ENCODE measurements around the gene HELB. TPM values are rescaled to one million over a fixed set of nuclear protein-coding genes. Genes with fewer than 3 reads are reported as not detected.

Gene HELB
- polyA plus RNA-seq, 1 donor from 2014 or later = 1.8 TPM

GRCh38 chr12:66361703-66362102 lies 59.4 kb downstream of the HELB start:
- Histone ChIP-seq H2AFZ (ENCODE audit: low read depth, low read length) (no peak overlapping the region), H3K27ac (ENCODE audit: low read length) (no peak overlapping the region), H3K9ac (ENCODE audit: low read length) (no peak overlapping the region), H4K20me1 (ENCODE audit: insufficient read depth) (no peaks in the 10 kb centered on the region), H3K4me3 (ENCODE audit: low read length) (no peak overlapping the region), H3K79me2 (replicated peaks; ENCODE audit: insufficient read depth, low read length) (no peaks in the 10 kb centered on the region), H3K27me3 (ENCODE audit: insufficient read depth, low read depth, low read length) (no peaks in the 10 kb centered on the region), H3K9me3 (ENCODE audit: low read length) (no peaks in the 10 kb centered on the region), H3K36me3 (ENCODE audit: insufficient read depth, low read length) (no peaks in the 10 kb centered on the region), H3K9me2 (ENCODE audit: insufficient read depth, low read length) (no peaks in the 10 kb centered on the region), H3F3A (ENCODE audit: insufficient read depth, low read length, poor library complexity, severe bottlenecking) (no peaks in the 10 kb centered on the region), H3K4me2 (ENCODE audit: low read length) (no peak overlapping the region)
- TF ChIP-seq MXI1 (conservative IDR thresholded peaks at IDR 0.05; ENCODE audit: poor library complexity, severe bottlenecking) = no peak
- TF ChIP-seq EP300 (conservative IDR thresholded peaks at IDR 0.05; ENCODE audit: poor library complexity, severe bottlenecking) = no peak
- no peak for TF ChIP-seq TAF1 (IDR thresholded peaks at IDR 0.05; ENCODE audit: low read depth)
- no peak for TF ChIP-seq CTCF (IDR thresholded peaks at IDR 0.05; ENCODE audit: poor library complexity, severe bottlenecking)
- TF ChIP-seq EZH2 (IDR thresholded peaks at IDR 0.05; ENCODE audit: borderline replicate concordance, insufficient read depth, low read length, poor library complexity, severe bottlenecking) = no peak
- TF ChIP-seq RAD21 (conservative IDR thresholded peaks at IDR 0.05) = no peak
- TF ChIP-seq POLR2AphosphoS5 (IDR thresholded peaks at IDR 0.05) = no peak
- TF ChIP-seq, protein P1, sequence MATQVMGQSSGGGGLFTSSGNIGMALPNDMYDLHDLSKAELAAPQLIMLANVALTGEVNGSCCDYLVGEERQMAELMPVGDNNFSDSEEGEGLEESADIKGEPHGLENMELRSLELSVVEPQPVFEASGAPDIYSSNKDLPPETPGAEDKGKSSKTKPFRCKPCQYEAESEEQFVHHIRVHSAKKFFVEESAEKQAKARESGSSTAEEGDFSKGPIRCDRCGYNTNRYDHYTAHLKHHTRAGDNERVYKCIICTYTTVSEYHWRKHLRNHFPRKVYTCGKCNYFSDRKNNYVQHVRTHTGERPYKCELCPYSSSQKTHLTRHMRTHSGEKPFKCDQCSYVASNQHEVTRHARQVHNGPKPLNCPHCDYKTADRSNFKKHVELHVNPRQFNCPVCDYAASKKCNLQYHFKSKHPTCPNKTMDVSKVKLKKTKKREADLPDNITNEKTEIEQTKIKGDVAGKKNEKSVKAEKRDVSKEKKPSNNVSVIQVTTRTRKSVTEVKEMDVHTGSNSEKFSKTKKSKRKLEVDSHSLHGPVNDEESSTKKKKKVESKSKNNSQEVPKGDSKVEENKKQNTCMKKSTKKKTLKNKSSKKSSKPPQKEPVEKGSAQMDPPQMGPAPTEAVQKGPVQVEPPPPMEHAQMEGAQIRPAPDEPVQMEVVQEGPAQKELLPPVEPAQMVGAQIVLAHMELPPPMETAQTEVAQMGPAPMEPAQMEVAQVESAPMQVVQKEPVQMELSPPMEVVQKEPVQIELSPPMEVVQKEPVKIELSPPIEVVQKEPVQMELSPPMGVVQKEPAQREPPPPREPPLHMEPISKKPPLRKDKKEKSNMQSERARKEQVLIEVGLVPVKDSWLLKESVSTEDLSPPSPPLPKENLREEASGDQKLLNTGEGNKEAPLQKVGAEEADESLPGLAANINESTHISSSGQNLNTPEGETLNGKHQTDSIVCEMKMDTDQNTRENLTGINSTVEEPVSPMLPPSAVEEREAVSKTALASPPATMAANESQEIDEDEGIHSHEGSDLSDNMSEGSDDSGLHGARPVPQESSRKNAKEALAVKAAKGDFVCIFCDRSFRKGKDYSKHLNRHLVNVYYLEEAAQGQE (IDR thresholded peaks at IDR 0.05; ENCODE audit: borderline replicate concordance) = no peak
- no peak for TF ChIP-seq SMC3 (conservative IDR thresholded peaks at IDR 0.05; ENCODE audit: poor library complexity)

DNA sequence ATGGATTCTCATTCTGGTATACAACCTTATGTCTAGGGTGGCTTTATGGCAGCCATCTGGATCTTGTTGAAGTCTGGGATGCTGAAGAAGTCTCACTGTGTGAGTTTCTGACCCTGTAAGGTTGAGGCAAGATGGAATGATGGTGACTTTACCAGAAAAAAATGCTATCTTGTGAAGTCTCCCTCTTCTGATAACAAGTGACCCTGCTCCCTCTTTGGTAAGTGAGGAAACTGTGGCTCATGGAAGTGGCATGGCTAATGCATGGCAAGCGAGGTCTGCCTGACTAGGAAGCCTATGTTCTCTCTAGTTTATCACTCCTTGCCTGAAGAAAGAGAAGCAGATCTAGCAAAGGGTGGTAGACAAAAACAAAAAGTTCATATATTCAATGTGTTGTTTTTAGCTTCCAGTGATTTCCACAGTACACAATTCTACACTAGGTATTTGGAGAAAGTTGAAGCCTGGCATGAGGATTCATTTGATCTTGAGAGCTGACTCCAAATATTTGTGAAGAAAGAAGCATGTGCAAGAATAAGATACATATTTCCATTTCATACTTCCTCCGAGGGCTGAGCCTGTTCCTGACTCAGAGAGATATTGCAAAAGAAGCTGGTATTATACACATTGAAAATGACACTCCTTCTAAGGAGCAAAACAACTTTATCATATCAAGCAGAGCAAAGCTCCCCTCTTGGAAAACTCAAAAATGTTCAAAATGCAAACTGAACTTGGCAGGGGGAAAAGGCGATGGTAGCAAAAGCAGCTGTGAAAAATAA lies 63.6 kb downstream of the HELB start:
- Histone ChIP-seq H3K9me3 (ENCODE audit: low read length) (no peaks in the 10 kb centered on the region), H3K36me3 (ENCODE audit: insufficient read depth, low read length) (peaks cover 5% of the 10 kb centered on the region), H3K27me3 (ENCODE audit: insufficient read depth, low read depth, low read length) (no peaks in the 10 kb centered on the region), H3K27ac (ENCODE audit: low read length) (no peak overlapping the region), H3K4me3 (ENCODE audit: low read length) (no peak overlapping the region), H4K20me1 (ENCODE audit: insufficient read depth) (no peaks in the 10 kb centered on the region), H3K9ac (ENCODE audit: low read length) (no peak overlapping the region), H2AFZ (ENCODE audit: low read depth, low read length) (no peak overlapping the region), H3K4me2 (ENCODE audit: low read length) (no peak overlapping the region), H3F3A (ENCODE audit: insufficient read depth, low read length, poor library complexity, severe bottlenecking) (no peaks in the 10 kb centered on the region), H3K9me2 (ENCODE audit: insufficient read depth, low read length) (no peaks in the 10 kb centered on the region), H3K79me2 (replicated peaks; ENCODE audit: insufficient read depth, low read length) (no peaks in the 10 kb centered on the region)
- TF ChIP-seq RAD21 (conservative IDR thresholded peaks at IDR 0.05) = no peak
- TF ChIP-seq TAF1 (IDR thresholded peaks at IDR 0.05; ENCODE audit: low read depth) = no peak
- no peak for TF ChIP-seq EZH2 (IDR thresholded peaks at IDR 0.05; ENCODE audit: borderline replicate concordance, insufficient read depth, low read length, poor library complexity, severe bottlenecking)
- TF ChIP-seq CTCF (IDR thresholded peaks at IDR 0.05; ENCODE audit: poor library complexity, severe bottlenecking) = no peak
- no peak for TF ChIP-seq SMC3 (conservative IDR thresholded peaks at IDR 0.05; ENCODE audit: poor library complexity)
- TF ChIP-seq MXI1 (conservative IDR thresholded peaks at IDR 0.05; ENCODE audit: poor library complexity, severe bottlenecking) = no peak
- TF ChIP-seq POLR2AphosphoS5 (IDR thresholded peaks at IDR 0.05) = no peak
- TF ChIP-seq, protein P1 (IDR thresholded peaks at IDR 0.05; ENCODE audit: borderline replicate concordance) = no peak
- no peak for TF ChIP-seq EP300 (conservative IDR thresholded peaks at IDR 0.05; ENCODE audit: poor library complexity, severe bottlenecking)
